Chondrocyte (in vitro differentiated cells): ENCODE results near the gene SH3PXD2A. TPM values are rescaled to one million over a fixed set of nuclear protein-coding genes. Genes with fewer than 3 reads are reported as not detected.

Experiments
- DNase-seq: peaks from one replicate; pipeline ENCODE4 v3.0.0; 2021; ENCODE audit warnings: mixed read lengths, low spot score
- H3K27ac Mint-ChIP-seq: one replicate; pipeline ENCODE4 v1.8.0; 2021; ENCODE audit warnings: mild to moderate bottlenecking, moderate library complexity, mixed read lengths; ENCODE audit not compliant: unreplicated experiment
- H3K27me3 Mint-ChIP-seq: 2 replicates; pipeline ENCODE4 v1.8.0; 2021; ENCODE audit warnings: low read depth, mixed read lengths
- H3K36me3 Mint-ChIP-seq: 2 replicates; pipeline ENCODE4 v1.8.0; 2021; ENCODE audit warnings: low read depth, mixed read lengths
- H3K4me1 Mint-ChIP-seq: 2 replicates; pipeline ENCODE4 v1.8.0; 2021; ENCODE audit warnings: low read depth, mild to moderate bottlenecking, mixed read lengths
- H3K4me3 Mint-ChIP-seq: one replicate; pipeline ENCODE4 v1.8.0; 2021; ENCODE audit warnings: mild to moderate bottlenecking, moderate library complexity, mixed read lengths; ENCODE audit not compliant: unreplicated experiment
- H3K9me3 Mint-ChIP-seq: 2 replicates; pipeline ENCODE4 v1.8.0; 2021; ENCODE audit warnings: low read depth, mixed read lengths
- CTCF ChIP-seq: fragments of 200-600 bp; sonication (generic); IDR thresholded peaks from 2 replicates; pipeline ENCODE4 v1.5.0; 2021; ENCODE audit warnings: antibody characterized with exemption, mild to moderate bottlenecking, moderate library complexity
- total RNA-seq: library from RNA; stranded (reverse); gene quantifications from 3 replicates; pipeline ENCODE4 v1.2.1, GENCODE V29; 2021

The SH3PXD2A gene
- total RNA-seq, 1 donor from 2014 or later = 46.0 TPM

DNA sequence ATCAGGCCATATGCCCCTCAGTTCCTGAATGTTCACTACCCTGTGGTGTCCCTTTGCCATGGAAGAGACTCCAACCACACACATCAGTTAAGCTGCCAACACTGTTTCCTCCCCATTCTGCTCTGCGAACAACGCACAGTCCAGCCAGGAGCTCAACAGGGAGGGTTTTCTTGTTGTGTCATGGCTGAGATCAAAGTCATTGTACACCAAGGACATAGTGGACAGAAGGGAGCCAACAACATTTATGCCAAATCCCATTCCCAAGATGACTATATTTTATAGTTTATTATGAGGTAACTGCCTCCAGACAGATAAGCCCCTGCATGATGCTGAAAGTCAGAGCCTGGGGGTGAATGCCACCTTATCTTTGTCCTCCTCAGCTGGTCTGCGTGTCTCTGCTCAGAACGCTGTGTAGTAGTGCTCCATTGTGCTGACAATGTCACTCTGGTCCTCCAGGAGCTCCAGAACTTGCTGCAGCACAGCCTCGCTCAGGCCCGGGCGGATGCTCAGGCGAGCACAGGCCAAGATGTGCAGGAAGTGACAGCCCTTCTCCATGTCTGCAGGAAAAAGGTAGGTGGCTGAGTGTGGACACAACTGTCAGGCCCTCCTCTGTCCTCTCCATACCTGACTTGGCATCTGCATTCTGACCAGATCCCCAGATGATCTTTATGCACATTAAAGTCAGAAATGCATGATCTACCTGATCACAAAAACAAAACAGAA lies 27.1 kb upstream of the SH3PXD2A start:
- H3K27ac Mint-ChIP-seq = no peak overlapping the region
- no peak for TF ChIP-seq CTCF
- no peak overlapping the region for H3K4me3 Mint-ChIP-seq
- peaks cover 28% of the 10 kb centered on the region for H3K36me3 Mint-ChIP-seq
- H3K27me3 Mint-ChIP-seq = no peaks in the 10 kb centered on the region
- peaks cover 3% of the 10 kb centered on the region for H3K4me1 Mint-ChIP-seq
- no peaks in the 10 kb centered on the region for H3K9me3 Mint-ChIP-seq
- DNase-seq = no peak

DNA sequence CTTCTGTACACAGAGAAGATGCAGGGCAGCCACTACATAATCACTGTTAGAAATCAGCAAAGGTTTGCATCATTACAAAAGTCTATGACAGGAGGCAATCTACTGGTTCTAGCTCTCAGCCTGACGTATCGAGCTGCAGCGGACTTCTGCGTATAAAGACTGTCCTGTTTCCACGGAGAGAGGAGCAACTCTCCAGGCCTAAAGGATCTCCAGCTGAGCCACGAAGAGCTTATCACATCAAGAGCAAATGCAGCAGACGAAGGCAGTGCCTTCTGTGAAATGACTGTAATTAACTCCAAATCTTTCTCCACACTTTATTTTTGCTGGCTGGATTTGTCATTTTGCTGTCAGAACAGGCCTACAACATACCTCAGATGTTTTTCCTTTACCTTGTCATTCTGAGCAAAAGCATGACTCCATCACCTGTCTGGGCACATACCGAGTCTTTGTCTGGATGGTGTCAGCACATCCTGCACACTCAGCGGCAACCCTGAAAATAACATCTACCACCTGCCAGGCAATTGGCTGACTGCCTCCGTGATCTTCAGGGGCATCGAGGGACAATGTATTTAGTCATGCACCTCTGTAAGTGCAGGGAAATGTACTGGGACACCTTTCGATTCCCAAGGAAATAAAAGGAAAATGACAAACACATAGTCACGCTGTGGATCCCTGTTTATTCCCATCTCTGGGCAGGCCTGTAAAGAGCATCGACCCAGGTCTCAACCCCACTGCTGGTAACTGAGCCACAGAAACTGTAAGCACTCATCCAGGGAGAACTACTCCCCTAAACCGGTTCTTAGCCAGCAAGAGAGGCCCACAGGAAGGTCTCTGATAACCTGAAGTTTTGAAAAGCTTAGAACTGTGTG lies 26.3 kb upstream of the SH3PXD2A start:
- DNase-seq = no peak
- H3K9me3 Mint-ChIP-seq = no peaks in the 10 kb centered on the region
- TF ChIP-seq CTCF = no peak
- peaks cover 28% of the 10 kb centered on the region for H3K36me3 Mint-ChIP-seq
- H3K4me3 Mint-ChIP-seq = no peak overlapping the region
- H3K4me1 Mint-ChIP-seq = no peaks in the 10 kb centered on the region
- H3K27me3 Mint-ChIP-seq = no peaks in the 10 kb centered on the region
- H3K27ac Mint-ChIP-seq = no peak overlapping the region

DNA sequence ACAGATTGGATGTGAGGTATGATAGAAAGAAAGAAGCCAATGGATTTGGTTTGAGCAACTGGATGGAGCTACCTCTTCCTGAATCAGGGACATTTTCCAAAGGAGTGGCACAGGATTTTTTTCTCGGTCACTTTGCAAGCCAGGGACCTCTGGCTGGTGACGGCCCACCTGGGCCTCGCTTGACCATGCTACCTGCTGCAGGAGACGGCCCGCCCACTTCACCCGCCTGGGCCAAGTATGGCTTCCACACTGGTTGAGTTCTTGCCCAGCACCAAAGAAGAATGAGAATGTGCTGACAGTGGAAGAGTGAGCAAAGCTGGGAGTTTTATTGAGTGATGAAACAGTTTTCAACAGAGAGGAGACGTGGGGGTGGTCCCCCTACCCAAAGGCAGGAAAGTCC lies 24.5 kb upstream of the SH3PXD2A start:
- no peak for TF ChIP-seq CTCF
- Mint-ChIP-seq H3K27me3 (no peaks in the 10 kb centered on the region), H3K4me1 (no peaks in the 10 kb centered on the region), H3K36me3 (peaks cover 30% of the 10 kb centered on the region), H3K27ac (no peak overlapping the region), H3K9me3 (no peaks in the 10 kb centered on the region), H3K4me3 (no peak overlapping the region)
- no peak for DNase-seq

GRCh38 chr10:103879409-103879808 lies 24.0 kb upstream of the SH3PXD2A start:
- Mint-ChIP-seq H3K4me1 (no peaks in the 10 kb centered on the region), H3K27me3 (no peaks in the 10 kb centered on the region), H3K9me3 (no peaks in the 10 kb centered on the region), H3K36me3 (peaks cover 30% of the 10 kb centered on the region), H3K4me3 (no peak overlapping the region), H3K27ac (no peak overlapping the region)
- DNase-seq = no peak
- TF ChIP-seq CTCF = no peak

DNA sequence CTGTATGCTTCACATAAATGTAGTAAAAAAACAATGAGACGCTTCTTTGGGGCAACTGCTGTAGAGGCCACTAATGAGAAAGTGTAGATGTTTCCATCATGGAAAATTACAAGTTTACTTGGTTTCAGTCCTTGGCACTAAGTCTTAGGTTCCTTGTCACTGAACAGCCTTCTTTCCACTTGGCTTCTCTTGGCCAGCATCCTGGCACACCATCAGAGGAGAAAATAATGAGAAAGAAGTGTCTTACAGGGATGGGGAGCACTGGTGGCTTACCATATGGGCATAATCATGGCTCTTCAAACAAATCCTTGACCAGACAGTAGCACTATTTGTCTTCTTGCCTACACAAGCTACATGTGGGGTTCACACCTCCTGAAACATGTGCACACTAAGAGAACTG lies 22.5 kb upstream of the SH3PXD2A start:
- TF ChIP-seq CTCF = no peak

More for the DNA sequence above, 22.5 kb upstream of the SH3PXD2A start:
- DNase-seq = no peak
- H3K9me3 Mint-ChIP-seq = no peaks in the 10 kb centered on the region
- H3K27me3 Mint-ChIP-seq = no peaks in the 10 kb centered on the region
- no peaks in the 10 kb centered on the region for H3K4me1 Mint-ChIP-seq
- H3K27ac Mint-ChIP-seq = no peak overlapping the region
- peaks cover 27% of the 10 kb centered on the region for H3K36me3 Mint-ChIP-seq
- H3K4me3 Mint-ChIP-seq = no peak overlapping the region
